ENCODE results near the gene BAIAP3. TPM values are rescaled to one million over a fixed set of nuclear protein-coding genes. Genes with fewer than 3 reads are reported as not detected.

BAIAP3 gene
- total RNA-seq, 2 donors from 2014 or later = 0.35 to 2.4 TPM

- H3K9me3 ChIP-seq = no peaks in the 10 kb centered on the region
- H3K36me3 ChIP-seq = peaks cover 11% of the 10 kb centered on the region
- H3K4me3 ChIP-seq = peak overlapping the region; percentile 47 to 70
- TF ChIP-seq CTCF (IDR thresholded peaks at IDR 0.05) = no peak
- no peaks in the 10 kb centered on the region for H3K27me3 ChIP-seq
- H3K4me1 ChIP-seq = peaks cover 0 to 25% of the 10 kb centered on the region in 2 donors
- H3K27ac ChIP-seq = peak overlapping the region; percentile 82 to 89
- DNase-seq (ENCODE audit: low spot score) = peak; percentile 92
Observed at GRCh38 chr16:1378804-1379303, 45.4 kb downstream of the BAIAP3 start.

- Histone ChIP-seq H3K36me3 (peaks cover 11% of the 10 kb centered on the region), H3K9me3 (no peaks in the 10 kb centered on the region)
- TF ChIP-seq CTCF (IDR thresholded peaks at IDR 0.05) = no peak
Observed at GRCh38 chr16:1379304-1380076, 46.0 kb downstream of the BAIAP3 start.

GRCh38 chr16:1380195-1380594 is 46.8 kb downstream of the BAIAP3 start:
- no peak for DNase-seq (ENCODE audit: low spot score)
- Histone ChIP-seq H3K4me3 (peak overlapping the region in 1 of 2 donors; percentile 70), H3K4me1 (peaks cover 0 to 25% of the 10 kb centered on the region in 2 donors), H3K36me3 (peaks cover 11% of the 10 kb centered on the region), H3K27me3 (no peaks in the 10 kb centered on the region), H3K27ac (no peak overlapping the region), H3K9me3 (no peaks in the 10 kb centered on the region)
- TF ChIP-seq CTCF (IDR thresholded peaks at IDR 0.05) = no peak

More at GRCh38 chr16:1379304-1380076, 46.0 kb downstream of the BAIAP3 start:
- Histone ChIP-seq H3K4me1 (peaks cover 0 to 25% of the 10 kb centered on the region in 2 donors), H3K4me3 (peak overlapping the region; percentile 47 to 70), H3K27ac (peak overlapping the region; percentile 82 to 89), H3K27me3 (no peaks in the 10 kb centered on the region)
- no peak for DNase-seq (ENCODE audit: low spot score)

- peaks cover 11% of the 10 kb centered on the region for H3K36me3 ChIP-seq
- no peak for DNase-seq (ENCODE audit: low spot score)
- TF ChIP-seq CTCF (IDR thresholded peaks at IDR 0.05) = no peak
- H3K27ac ChIP-seq = no peak overlapping the region
- no peaks in the 10 kb centered on the region for H3K27me3 ChIP-seq
- H3K9me3 ChIP-seq = no peaks in the 10 kb centered on the region
- no peak overlapping the region for H3K4me3 ChIP-seq
- H3K4me1 ChIP-seq = peaks cover 0 to 25% of the 10 kb centered on the region in 2 donors
Observed at GRCh38 chr16:1381612-1382406, 48.4 kb downstream of the BAIAP3 start.

GRCh38 chr16:1383556-1383955 is 50.1 kb downstream of the BAIAP3 start:
- no peaks in the 10 kb centered on the region for H3K9me3 ChIP-seq
- no peak for TF ChIP-seq CTCF (IDR thresholded peaks at IDR 0.05)
- no peaks in the 10 kb centered on the region for H3K27me3 ChIP-seq
- peaks cover 0 to 13% of the 10 kb centered on the region in 2 donors for H3K4me1 ChIP-seq
- no peak for DNase-seq (ENCODE audit: low spot score)
- no peak overlapping the region for H3K27ac ChIP-seq
- H3K36me3 ChIP-seq = peaks cover 15% of the 10 kb centered on the region
- no peak overlapping the region for H3K4me3 ChIP-seq
